EL (cell line): ENCODE results near the gene XKR3.
"Not testable (repeated sequence)": the region's sequence is repeated elsewhere in the genome, so short reads cannot be mapped to it uniquely, and the experiment has no call there.

Experiments
- DNase-seq: peaks from one replicate; pipeline ENCODE4 v3.0.0-alpha.2; 2016

The XKR3 gene

DNA sequence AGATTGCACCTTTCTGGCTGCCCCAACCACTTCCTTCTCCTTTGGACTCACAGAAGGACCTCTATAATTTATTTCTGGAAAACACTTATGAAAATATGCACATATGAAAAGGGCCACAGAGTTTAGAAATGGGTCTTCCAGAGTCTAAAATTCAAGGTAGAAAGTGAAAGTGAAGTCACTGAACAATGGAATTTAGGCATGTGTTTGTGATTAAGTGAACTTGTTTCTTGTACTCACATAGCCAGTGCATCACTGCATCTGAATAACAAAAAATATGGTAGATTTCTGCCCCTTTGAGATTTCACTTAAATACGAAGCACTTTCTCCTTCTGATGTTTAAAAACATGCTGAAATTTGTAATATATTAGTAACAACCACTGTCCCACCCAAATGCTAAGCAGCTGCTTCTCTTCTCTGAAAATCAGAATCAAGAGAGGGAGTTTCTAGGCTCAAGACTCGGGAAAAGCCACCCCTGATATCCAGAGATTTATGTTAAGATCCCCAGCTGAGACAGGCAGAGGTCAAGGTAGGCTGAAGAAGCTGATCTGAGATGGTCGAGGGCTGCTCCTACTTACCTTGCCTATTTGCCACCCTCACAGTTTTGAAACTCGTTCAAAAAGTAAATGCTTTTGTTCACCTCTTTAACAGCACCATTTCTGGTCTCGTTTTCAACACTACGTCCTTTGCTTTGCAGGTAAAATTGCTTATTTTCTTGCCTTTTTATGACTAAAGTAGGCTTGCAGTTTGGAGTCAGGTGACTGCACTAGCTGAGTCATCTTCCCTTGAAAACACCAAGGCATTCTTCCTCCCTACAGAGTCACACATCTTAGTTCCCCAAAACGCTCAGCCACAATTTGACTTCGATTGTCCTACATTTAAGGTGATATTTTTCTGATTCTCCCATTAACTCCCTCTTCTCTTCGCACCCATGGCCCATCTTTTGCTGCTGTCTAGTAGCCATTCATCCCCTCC is at the start of gene XKR3:
Gene XKR3 (minus strand): TSS at position 696 of the 972 bp plus-strand sequence. CDS start 17,338 bp downstream, outside the sequence.
- DNase-seq: no peak

DNA sequence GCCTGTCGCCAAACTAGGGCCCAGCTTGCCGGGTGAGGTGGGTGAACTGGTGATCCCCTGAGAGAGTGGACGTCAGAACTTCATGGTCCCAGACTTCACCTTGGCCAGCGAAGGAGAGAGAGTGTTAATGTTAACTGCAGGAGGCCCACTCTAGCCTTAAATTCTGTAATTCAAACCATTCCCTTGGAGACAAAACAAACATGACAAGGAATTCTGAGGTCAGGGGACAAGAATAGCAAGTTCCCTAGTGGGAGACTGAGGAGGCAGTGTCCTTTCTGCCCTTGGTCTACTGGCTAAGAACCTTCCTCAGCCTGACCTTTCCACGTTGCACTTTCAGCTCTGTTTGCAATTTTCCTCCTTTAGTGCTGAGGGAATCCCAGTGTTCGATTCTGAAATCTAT is 44.4 kb upstream of the XKR3 start:
- DNase-seq: not testable (repeated sequence)

DNA sequence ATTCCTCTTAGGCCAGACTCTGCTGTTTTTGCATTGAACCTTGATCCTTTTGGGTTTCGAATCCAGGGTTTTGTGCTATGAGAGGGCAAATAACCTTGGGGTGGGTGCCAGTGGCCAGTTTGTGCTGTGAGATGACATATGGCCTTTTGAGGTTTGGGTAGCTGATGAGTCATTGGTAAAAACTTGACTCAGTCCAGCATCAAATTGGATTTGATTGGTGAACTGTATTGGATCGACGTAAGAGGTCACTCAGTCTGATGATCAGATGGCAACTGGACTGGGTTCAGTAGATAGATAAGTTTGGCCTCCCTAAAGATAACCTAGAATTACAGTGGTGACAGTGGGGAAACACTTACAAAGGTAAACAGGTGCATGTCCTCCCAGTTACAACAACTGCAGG is 41.0 kb upstream of the XKR3 start:
- DNase-seq: no peak

DNA sequence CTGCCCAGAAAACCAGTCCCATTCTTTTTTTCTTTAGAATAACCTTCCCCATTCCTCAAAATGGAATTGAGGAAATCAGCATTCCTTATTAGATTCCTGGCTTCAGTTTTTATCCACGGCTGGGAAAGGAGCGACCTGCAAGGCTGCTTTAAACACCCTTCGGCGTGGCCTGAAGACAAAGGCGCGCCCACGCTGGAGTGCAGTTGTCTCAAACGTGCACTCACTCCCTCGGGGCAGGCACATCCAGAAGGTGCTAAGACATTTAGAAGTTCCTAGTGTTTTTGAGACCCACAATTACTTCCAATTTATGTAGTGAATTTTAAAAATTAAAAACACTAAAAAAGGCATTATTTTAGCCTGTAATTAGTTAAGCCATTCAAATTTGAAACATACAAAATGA is 31.6 kb upstream of the XKR3 start:
- DNase-seq: not testable (repeated sequence)

DNA sequence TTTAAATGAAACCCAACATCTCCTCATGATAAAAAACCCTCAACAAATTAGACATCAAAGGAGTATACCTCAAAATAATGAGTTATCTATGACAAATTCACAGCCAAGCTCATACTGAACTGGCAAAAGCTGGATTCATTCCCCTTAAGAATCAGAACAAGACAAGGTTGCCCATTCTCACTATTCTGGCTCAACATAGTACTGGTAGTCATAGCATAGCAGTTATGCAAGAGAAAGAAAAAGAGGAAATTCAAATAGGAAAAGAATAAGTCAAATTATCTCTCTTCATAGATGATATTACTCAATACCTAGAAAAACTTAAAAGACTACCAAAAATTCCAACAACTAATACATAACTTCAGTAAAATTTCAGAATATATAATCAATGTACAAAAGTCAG is 29.4 kb upstream of the XKR3 start:
- no peak for DNase-seq

DNA sequence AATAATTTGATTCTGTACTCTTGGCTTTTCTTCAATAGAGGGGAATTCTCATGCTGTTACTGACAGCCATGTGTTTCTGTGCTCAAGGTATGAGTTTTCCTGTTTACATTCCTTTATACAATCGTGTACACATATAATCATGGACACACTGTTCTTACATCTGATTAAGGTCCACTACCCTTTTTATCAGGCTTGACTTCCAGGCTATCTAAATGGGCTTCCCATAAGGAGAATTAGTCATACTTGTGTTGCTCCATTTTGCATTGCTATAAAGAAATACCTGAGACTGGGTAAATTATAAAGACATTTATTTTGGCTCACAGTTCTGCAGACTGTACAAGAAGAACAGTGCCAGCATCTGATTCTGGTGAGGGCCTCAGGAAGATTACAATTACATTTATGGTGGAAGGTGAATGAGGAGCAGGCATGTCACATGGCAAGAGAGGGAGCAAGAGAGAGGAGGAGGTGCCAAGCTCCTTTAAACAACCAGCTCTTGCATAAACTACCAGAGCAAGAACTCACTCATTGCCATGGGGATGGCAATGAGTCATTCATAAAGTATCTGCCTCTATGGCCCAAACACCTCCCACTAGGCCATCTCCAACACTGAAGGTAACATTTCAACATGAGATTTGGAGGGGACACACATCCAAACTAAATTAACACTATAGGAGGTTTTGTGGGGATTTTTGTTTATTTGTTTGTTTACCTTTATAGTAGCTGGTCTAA is 26.2 kb upstream of the XKR3 start:
- not testable (repeated sequence) for DNase-seq

DNA sequence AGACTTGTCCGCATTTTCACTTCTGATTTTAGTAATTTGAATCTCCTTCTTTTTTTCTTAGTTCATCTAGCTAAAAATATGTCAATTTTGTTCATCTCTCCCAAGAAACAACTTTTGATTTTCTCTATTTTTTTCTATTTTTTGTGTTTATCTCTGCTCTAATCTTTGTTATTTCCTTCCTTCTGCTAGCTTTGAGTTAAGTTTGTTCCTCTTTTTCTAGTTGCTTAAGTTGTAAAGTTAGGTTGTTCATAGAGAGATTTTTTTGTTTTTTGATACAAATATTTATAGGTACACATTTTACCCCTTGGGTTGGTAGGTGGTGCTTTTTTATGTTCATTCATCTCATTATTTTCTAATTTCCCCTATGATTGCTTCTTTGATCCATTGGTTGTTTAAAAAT is 22.1 kb upstream of the XKR3 start:
- DNase-seq: no peak

DNA sequence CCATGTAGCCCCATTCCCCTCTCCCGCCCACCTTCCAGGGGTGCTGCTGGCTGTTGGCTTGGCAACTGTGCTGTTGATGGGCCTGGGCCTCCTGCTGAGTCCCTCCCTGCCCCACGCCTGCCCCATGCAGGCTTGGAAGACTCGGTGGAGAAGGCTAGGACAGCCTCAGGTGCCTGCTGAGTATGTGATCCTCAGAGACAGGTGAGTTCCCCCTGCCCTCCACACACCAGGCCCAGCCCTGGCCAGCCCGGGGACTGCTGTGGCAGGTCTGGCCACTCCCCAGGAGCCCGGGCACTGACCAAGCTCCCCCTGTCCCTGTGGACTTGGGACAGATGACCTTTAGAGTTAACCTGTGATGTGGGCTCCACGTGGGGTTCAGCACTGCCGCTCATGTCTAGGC is 20.7 kb upstream of the XKR3 start:
- no peak for DNase-seq

DNA sequence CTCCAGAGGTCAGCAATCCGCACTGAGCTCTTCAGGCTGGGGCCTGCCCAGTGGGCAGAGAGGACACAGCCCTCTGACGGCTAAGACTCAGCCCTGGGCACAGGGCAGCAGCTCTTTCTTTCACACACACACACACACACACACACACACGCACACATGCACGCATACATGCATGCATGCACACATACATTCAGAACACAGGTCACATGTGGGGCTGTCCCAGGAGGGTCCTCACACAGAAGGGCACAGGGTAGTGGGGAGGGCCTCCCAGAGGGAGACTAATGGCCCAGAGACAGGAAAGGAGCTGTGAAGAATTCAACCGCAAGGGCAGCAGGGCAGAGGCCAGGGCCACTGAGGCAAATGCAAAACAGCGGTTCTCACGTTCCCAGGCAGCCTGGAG is 20.3 kb upstream of the XKR3 start:
- DNase-seq: no peak

DNA sequence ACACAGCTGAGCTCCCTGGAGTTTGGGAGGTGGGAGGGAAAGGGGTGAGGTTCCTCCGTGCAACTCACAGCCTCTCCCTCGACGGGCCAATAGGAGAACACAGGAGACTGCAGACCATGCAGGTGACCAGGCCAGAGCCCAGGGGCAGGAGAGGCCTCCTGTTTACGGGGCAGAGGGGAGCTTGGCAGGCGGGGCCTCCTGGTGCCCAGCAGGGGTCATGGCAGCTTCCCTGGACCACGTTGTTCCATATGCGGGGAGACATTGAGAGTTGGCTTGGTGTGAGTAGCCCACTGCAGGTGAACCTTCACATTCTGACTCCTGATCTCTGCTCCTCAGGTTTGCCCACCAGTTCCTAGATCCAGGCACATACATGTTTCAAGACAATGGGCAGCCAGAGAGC is 19.3 kb upstream of the XKR3 start:
- DNase-seq: no peak

DNA sequence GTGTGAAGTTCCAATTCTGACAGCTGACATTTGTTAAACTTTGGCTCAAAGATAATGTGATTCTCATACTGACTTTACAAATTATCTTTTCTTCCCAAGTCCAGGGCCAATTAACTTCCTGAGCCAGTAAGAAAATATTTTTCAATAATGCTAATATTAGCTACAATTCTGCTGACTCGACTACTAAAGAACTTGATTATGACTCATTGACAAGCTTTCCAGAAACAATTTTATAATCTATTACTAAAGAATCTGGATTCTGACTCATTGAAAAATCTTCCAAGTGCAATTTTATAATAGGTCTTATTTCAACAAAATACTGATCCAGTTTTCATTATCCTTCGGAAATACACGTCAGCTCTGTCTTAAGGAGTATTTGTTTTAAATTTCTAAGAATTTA is 12.9 kb upstream of the XKR3 start:
- no peak for DNase-seq

DNA sequence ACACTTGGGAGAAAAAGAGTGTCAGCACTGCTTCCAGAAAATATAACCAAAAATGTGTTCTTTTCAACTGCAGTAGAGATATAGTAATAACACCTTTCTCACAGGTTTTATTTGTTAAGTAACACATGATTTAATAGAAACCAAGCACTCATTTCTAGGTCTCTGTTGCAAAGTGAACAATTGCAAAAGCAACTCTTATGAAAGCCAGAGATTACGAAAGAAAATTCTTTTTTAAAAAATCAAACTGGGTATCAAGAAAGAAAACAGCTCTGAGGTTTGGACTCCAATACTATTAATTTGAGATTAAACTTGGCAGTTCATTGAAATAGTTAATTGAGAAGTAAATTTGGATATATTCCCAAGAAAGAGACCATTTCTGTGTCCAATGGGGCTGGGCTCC is 9.8 kb upstream of the XKR3 start:
- no peak for DNase-seq

DNA sequence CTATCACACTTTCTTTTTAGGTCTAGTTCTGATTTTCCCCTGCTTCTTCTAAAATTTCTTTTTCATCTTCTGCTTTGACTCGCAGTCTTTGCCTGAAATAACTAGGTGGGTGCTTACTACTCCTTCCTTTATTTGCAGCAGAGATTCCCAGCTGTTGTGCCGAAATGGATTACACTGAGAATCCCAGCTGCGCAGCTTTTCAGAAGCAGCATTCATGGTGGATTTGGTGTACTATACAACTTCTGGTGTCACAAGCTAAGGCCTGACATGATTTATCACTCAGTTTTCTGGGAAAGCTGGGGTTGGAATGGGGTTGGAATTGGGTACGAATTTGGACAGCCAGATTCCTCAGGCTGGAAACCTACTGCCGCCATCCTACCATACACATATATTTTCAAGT is 6.0 kb upstream of the XKR3 start:
- no peak for DNase-seq

DNA sequence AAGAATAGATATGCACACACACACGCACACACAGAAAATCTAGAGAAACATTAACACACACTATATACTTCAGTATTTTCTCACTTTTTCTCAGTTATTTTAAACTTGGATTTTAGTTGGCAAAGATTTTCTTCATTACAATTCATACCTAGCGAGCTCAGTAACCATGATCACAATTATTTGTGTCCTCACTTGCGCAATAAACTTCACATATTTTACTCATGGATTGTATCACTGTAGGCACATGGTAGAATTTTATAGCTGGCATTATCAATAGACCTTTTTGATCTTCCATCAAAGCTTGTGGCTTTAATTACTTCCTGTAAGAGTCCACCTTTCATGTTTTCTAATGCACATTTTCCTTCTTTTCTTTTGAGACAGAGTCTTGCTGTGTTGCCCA is 4.8 kb upstream of the XKR3 start:
- DNase-seq: no peak

DNA sequence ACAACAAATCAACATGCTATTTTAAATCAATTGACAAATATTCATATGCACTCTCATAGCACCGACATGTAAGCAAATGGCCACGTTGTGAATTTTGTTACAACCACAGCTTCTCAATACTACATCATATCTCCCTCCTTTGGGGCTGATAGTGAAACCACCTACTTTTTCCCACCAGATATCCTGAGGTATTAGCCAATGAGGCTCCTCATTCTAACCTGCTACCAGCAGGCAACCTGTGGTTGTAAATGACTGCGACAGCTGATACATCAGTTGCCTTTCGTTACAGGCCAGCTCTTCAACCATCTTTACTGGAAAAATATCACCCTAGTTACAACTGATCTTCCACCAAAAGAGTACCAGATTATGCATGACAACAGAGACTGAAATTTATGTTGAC is 3.7 kb upstream of the XKR3 start:
- DNase-seq: no peak

DNA sequence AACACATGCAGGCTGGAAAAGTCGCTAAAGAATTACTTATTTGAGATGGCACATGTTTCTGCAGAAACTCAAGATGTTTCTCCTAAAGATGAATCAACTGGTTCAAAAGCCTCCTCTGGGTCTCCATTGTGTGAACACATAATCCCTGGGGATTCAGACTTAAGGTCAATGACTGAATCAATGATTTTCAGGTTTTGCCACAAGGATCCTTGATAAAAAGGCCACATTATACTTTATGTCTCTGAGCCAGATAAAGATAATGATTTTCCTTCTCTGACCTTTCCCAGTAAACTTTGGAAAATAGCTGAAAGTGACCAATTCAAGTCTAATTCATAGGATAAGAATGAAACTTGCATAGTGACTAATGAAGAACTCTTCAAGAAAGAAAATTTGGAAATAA is 2.3 kb upstream of the XKR3 start:
- no peak for DNase-seq

DNA sequence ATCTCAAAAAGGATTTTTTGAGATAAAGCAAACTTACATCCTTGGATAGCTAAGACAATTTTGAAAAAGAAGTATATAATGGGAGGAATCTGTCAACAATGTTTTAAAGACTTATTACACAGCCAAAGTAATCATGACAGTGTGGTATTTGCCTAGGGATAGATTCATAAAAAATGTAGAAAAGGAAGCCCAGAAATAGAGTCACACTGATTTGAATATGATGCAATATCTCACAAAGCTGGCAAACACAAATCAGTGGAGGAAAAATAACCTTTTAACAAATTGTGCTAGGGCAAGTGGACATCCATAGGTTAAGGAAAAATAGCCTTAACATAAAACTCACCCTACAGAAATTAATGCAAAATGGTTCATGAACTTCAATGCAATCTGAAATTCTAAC is 6.0 kb downstream of the XKR3 start:
- no peak for DNase-seq

DNA sequence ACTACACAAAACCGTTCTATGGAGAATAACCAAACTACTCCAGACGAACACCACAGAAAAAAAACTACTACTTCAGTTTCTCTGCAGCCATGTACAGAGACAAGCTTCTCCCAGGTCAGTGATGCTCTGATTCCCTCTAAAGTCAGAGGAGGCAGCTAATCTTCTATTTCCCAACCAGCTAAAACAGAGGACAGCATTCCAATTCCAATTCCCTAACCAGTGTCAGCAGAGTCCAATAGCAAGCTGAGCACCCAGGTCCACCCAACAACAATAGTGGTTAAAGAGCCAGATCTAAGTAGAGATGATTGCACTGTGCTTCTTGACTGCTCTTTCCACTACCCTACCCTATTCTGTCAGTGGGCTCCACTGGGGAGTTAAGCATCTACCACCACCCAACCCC is 6.7 kb downstream of the XKR3 start:
- DNase-seq: no peak

DNA sequence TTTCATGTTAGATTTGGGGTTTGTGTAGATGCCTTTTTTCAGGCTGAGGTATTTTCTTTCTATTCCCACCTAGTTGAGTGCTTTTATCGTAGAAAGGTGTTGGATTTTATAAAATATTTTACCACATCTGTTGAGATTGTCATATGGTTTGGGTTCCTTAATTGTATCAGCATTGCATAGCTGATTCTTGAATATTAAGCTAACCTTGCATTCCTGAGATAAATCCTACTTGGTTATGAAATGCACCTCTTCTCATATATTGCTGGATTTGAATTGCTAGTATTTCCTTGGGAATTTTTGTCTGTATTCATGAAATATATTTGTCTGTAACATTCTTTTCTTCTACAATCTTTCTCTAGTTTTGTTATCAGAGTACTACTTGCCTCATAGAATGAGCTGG is 10.1 kb downstream of the XKR3 start:
- DNase-seq: no peak

DNA sequence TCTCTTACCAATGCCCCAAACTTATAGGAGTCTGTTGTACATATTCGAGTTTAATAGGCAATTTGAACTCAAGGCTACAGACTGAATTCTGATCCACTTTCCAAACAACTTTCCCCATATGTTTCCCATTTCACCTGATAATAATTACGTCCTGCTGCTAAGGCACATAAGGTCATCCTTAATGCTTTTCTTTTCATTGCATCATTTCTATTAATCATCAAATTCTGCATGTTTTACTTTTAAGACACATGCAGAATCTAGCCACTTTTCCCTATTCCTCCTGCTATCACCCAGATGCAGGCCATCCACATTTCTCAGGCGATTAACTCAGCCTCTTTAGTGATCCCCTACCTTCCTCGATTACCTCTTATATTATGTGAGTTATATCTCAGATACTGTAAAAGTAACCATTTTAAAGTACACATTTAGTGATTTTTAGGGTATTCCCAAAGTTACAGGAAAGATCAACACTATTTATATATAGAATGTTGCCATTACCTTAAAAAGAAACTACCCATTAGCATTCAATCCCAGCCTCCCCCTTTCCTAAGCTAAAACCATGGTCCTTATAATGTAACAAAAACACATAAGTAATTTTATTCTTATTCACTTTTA is 14.9 kb downstream of the XKR3 start:
- no peak for DNase-seq

DNA sequence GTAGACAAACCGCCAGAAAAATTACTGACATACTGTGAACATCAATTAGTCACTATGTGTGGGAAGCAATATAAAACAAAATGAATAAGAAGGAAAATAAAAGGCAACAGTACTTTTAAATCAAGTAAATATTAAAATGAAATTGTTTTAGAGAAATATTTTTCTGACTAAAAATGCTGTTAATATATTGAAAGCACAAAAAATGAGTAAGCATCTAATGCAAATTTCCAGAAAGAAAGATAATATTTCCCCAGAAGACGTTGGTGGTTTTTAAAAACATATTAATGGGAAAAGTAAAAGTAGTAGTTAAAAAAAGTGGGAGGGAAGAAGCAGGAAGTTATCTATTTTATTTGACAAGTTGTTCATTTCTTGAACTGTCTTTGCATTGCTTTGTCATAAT is 16.5 kb downstream of the XKR3 start:
- no peak for DNase-seq

DNA sequence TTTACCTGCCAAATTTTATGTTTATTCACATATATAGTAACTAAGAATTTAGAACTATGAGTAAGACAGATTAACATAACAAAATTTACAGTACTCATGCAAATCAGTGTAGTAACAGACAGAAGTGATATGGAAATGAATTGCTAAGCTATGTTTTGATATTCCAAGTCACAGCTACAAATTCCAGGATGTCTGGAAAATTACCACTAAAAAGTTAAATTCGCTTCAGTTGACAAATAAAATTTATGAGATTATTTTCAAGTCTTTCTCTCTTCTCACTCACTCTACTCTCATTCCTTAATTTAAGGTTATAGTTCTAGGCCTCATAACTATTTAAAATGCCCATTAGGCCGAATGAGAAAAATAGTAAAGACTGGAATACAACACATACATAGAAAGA is 18.1 kb downstream of the XKR3 start:
- no peak for DNase-seq

DNA sequence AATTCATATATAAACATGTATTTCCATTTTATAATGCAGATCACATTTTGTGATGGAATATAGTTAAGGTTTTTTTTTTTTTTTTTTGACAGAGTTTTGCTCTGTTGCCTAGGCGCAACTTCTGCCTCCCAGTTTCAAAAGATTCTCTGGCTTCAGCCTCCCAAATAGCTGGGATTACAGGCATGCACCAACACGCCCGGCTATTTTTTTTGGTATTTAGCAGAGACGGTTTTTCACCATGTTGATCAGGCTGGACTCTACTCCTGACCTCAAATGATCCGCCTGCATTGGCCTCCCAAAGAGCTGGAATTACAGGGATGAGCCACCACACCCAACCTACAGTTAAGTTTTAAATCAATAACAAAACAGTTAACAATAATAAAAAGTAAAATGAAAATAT is 18.8 kb downstream of the XKR3 start:
- no peak for DNase-seq

DNA sequence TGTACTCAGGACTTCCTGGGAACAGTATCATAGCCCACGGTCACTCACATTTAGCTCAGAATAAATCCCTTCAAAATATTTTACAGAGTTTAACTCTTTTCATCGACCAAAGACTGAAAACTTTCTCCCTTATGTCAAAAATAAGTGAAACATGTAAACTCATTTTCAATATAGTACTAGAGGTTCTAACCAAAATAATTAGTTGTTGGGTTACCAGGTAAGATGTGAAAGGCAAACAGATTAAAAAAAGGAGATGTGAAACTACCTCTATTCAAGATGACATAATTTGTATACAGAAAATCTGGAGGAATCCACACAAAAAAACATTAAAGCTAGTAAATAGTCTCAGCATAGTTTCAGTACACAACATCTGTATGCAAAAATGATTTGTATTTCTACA is 20.3 kb downstream of the XKR3 start:
- DNase-seq: no peak
